CD4-positive, alpha-beta T cell treated with Interferon alpha-2 for 1 hour (primary cell): ENCODE measurements around the gene SIRT6.
"Not testable (repeated sequence)": the region's sequence is repeated elsewhere in the genome, so short reads cannot be mapped to it uniquely, and the experiment has no call there.

Experiments used
- DNase-seq, 2 donors: peaks; one replicate each; pipeline ENCODE4 v3.0.0-alpha.2; 2020 to 2022

SIRT6 gene

GRCh38 chr19:4198467-4199126 lies 16.2 kb upstream of the SIRT6 start:
- no peak for DNase-seq

GRCh38 chr19:4197625-4198466 lies 15.5 kb upstream of the SIRT6 start:
- DNase-seq = no peak

- no peak for DNase-seq
Observed at GRCh38 chr19:4197228-4197624, 14.9 kb upstream of the SIRT6 start.

- no peak for DNase-seq
Observed at GRCh38 chr19:4196587-4197148, 14.3 kb upstream of the SIRT6 start.

GRCh38 chr19:4196009-4196408 lies 13.6 kb upstream of the SIRT6 start:
- DNase-seq = no peak

- DNase-seq = no peak
Observed at GRCh38 chr19:4194353-4194752, 12.0 kb upstream of the SIRT6 start.

- DNase-seq = not testable (repeated sequence)
Observed at GRCh38 chr19:4192537-4192936, 10.2 kb upstream of the SIRT6 start.

- DNase-seq = no peak
Observed at GRCh38 chr19:4189641-4190040, 7.3 kb upstream of the SIRT6 start.

- no peak for DNase-seq
Observed at GRCh38 chr19:4187313-4188122, 5.2 kb upstream of the SIRT6 start.

GRCh38 chr19:4186087-4186993 lies 4.0 kb upstream of the SIRT6 start:
- DNase-seq = peak; percentile 61 to 79

- DNase-seq = no peak
Observed at GRCh38 chr19:4185413-4186086, 3.2 kb upstream of the SIRT6 start.

- no peak for DNase-seq
Observed at GRCh38 chr19:4184718-4185352, 2.5 kb upstream of the SIRT6 start.

- DNase-seq = no peak
Observed at GRCh38 chr19:4183967-4184717, 1.8 kb upstream of the SIRT6 start.

GRCh38 chr19:4181053-4181508 lies 1.3 kb downstream of the SIRT6 start:
- DNase-seq = no peak

GRCh38 chr19:4178990-4179389 lies 3.4 kb downstream of the SIRT6 start:
- DNase-seq = no peak

- DNase-seq = no peak
Observed at GRCh38 chr19:4177146-4177545, 5.2 kb downstream of the SIRT6 start.

GRCh38 chr19:4175669-4175931 lies 6.8 kb downstream of the SIRT6 start:
- no peak for DNase-seq

- DNase-seq = no peak
Observed at GRCh38 chr19:4174895-4175668, 7.3 kb downstream of the SIRT6 start.

GRCh38 chr19:4174213-4174894 lies 8.0 kb downstream of the SIRT6 start:
- DNase-seq = no peak
